NCI-H2171 treated with DMSO at 0.1 percent for 48 hours (cell line): ENCODE results near the gene TCEAL4.

ENCODE experiments used
- DNase-seq: peaks from one replicate; lab custom pipeline; 2025; lab: John Stamatoyannopoulos, UW

Gene TCEAL4

DNA sequence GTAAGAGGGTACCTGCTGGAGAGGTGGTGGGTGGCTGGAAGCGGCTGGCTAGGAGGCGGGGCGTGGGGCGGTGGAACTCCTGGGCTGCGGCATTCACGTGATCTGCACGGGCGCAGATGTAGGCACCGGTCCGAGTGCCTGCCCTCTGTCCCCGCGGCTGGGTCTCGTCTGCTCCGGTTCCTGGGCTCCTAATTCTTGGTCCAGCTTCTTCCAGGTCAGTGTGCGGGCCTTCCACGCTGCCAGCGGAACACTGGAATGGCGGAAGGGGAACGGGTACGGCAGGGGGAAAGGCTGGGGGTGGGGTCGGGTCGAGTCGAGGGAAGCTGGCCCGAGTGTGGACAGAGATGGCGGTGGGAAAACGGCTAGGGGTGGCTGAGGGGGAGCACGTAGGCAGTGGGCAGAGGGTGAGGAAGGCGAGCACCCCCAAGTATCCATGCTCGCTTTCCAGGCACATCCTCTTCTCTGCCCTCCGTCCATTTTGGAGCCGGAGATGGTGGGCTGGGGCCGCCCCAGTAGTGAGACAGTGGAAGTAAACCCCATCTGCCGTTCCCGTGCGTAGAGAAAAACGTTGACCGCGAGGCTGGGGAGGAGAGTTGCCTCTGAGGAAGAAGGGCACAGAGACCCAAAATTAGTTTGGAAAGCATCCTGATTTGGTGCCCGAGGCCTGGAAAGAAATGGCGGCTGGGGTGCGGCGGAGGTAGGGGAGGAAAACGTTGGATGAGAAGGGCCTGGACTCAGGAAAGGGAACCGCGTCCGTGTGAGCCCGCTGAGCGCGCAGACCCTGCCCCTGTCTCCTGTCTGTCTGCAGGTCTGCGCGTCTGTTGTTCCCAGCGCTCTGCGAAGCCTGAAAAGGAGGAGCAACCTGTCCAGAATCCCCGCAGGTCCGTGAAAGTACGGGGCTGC is at the start of gene TCEAL4:
Gene TCEAL4 (plus strand): TSS at position 105 of the 903 bp plus-strand sequence. CDS start 1,161 bp downstream, outside the sequence.
- DNase-seq, result peak; percentile 56

GRCh38 chrX:103536071-103536470 is 49.2 kb upstream of the TCEAL4 start:
- DNase-seq, result no peak

DNA sequence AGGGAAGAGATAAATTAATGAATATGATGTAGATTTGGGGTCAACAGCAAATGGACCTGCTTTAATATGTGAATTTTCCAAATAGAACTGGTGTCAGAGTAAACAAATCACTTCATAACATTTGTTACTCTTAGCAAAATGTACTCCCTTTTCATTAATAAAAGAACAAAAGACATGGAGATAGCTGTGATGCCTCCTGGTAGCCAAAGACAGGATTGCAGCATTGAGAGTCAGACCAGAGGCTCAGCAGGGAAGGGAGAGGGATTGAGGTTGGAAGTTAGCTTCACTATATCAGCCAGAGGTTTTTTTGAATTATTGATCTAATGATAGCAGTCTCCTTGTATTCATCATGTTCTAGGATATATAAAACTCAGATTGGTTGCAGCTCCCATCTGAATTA is 48.6 kb upstream of the TCEAL4 start:
- no peak for DNase-seq

DNA sequence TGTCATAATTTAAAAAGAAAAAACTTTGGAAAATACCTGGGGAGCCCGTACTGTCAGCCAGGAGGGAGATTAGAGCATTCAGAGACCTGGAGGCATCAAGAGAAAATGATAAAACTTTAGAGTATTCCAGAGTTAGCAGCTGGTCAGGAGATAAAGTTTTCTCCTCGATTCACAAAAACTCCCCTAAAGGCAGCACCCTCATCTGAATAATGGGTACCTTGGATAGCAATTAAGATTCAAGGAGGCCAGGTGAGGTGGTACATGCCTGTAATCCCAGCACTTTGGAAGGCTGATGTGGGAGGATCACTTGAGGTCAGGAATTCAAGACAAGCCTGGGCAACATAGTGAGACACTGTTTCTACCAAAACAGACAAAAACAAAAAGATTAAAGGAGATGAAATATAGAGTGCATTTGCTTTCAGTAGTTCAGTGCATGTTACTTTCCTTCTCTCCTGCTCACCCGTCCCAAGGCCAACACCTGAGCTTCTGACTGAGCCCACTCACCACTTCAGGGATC is 47.4 kb upstream of the TCEAL4 start:
- no peak for DNase-seq

- DNase-seq, result no peak
These were observed 46.6 kb upstream of the TCEAL4 start for GRCh38 chrX:103538728-103539127.

DNA sequence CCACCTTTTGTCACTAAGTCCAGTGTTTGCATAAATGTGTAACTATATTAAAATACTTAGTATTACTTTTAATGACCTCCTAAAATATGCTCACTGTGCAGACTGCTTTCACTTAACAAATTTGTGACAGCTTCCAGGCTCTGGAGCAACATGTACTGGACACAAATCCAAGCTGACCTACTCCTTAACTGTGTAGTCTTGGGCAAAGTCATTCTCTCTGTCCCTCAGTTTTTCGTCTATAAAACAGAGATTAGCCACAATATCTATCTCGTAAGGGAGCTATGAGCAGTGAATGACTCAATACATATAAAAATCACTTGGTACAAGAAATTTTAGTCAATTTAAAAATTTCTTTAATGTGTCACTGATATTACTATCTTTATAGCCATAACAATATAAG is 45.6 kb upstream of the TCEAL4 start:
- no peak for DNase-seq

DNA sequence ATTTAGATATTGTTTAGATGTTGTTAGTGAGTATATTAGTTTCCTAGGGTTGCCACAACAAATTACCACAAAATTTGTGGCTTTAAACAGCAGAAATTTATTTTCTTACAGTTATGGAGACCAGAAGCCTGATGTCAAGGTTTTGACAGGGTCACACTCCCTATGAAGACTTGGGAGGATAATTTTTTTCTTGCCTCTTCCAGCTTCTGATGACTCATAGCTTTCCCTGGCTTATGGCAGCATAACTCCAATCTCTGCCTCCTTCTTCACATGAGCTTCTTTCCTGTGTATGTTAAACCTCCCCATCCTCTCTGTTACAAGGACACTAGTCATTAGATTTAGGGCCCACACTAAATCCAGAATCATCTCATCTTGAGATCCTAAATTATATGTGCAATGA is 45.2 kb upstream of the TCEAL4 start:
- DNase-seq, result no peak

DNA sequence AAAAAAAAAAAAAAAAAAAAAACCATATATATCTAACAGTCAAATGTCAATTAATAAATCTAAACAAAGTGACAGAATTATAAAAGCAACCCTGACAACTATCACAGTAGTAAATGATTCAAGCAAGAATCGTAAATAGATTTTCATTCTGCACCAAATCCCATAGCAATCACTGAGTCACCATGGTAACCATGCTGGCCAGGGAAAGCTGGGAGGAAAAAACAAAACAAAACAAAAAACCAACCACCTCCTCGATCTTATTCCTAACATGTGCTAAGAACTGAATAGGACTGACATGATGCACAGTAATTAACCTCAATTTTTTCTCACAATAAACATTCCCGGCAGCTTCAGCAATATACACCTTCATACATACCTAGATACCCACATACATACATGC is 35.4 kb upstream of the TCEAL4 start:
- no peak for DNase-seq

GRCh38 chrX:103550415-103551051 is 34.8 kb upstream of the TCEAL4 start:
- no peak for DNase-seq

DNA sequence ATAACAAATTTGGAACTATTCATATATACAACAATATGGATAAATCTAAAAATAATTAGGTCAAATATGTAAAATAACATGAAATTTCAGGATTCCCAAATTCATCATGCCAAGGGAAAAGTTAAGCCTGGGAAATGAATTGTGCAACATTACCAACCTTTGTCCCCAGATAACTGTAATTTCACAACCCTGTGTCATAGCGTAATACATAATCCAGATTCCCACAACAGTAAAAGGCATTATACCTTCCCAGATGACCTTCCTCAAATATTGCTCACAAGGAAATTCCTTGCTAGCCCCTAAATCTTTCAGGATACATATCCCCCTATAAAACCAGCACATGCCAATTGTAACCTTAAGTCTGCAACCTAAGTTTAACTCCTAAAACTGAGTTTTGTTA is 33.1 kb upstream of the TCEAL4 start:
- no peak for DNase-seq

GRCh38 chrX:103554687-103555424 is 30.5 kb upstream of the TCEAL4 start:
- DNase-seq, result peak; percentile 64

DNA sequence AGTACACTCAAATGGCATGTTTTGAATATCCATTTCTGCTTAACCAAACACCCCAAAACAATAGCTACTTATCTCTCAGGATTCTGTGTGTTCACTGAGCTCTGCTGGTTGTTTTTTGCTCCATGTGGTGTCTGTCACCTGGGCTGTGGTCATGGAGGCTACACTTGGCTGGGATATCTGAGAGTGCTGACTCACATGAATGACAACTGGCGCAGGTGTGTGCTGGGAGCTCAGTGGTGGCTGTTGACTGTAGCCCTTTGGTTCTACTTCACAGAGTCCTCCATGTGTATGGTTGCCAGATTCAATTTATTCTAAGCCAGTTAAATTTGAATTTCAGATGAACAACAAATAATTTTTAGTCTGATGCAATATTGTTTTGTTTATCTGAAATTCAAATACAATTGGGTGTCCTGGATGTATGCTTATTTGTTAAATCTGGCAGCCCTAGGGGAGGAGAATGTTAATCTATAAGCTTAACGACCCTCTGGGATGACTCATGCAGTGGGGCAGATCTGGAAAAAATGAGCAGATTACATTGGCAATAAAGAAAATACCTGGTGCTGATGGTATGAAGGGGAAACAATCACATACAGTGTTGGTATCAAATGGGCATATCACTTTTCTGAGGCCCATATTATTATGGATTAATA is 28.2 kb upstream of the TCEAL4 start:
- DNase-seq, result no peak

DNA sequence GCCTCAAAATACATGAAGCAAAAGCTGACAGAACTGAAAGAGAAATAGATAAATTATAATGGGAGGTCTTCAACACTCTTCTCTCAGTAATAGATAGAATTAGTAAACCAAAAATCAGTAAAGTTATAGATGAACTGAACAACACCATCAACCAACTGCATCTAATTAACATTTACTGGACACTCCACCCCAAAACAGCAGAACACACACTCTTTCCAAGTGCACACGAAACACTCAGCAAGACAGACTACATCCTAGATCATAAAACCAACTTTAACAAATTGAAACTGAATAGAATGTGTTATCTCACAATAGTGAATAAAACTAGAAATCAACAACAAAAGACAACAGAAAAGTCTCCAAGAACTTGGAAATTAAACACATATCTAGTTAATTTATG is 25.1 kb upstream of the TCEAL4 start:
- DNase-seq, result no peak

DNA sequence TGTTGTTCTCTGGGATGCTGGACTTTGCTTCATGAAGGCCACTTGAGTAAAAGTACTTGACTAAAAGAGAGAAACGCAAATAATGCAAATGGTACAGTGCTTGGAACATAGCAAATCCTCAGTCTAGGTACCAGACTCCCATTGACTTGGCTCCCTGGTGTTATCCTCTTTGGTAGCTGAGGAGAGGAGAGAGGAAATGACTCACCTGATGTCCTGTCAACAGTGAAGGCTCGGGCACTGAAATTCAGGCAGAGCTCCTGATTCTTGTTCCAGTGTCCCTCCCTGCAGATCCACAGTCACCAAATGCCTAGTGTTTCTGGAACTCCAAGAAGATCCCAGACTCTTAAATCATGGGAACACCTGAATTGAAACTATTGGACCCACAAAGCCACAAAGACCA is 22.5 kb upstream of the TCEAL4 start:
- no peak for DNase-seq

DNA sequence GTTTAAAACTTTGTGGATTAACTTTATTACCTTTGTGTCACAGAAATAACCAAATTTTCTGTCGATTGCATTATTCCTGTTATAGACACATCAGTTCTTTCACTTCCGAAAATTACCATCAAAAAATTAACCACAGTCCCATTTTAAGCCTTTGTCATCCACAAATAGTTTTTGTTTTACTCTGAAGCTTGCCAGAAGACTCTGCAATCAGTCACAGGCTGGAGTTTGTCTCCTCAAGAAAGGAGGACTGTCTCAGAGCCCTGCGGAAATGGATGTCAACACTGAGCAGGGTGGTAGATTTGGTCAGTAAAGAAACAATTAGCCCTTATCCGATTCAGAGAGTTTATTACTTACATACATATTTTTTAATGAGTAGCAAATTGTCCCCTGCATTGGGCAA is 20.1 kb upstream of the TCEAL4 start:
- no peak for DNase-seq

DNA sequence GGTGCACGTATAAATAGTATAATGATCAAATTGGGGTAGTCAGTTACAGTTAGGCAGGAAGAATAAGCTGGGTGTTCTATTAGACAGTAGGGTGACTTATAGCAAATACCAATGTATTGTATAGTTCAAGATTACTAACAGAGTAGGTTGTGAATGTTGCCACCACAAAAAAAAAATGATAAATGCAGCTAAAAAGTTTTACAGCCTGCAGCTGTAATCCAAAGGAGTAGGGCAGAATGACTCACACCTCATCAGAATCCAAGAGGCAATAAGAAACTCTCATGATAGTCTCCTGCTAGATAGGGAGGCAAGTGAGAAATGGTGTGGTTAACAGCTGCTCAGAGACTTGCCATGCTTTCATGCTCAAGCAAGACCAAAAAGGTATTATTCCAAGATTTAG is 19.6 kb upstream of the TCEAL4 start:
- DNase-seq, result no peak

DNA sequence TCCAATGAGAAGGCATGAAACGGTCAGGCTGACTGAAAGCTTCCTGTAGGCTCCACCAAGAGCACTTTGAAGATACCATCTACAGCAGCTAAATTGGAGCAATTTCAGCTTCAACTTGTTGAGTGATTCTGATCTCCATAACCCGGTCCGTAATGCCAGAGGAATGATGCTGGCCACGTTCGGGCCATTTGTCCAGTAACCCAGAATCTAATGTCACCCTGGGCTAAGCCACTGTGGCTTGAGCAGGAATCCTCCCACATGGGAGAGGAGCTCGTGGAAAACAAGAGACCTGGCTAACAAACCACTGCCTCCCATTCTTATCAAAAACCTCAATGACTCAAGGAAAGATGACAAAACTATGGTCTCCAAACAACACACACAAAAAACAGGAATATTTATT is 14.2 kb upstream of the TCEAL4 start:
- no peak for DNase-seq

DNA sequence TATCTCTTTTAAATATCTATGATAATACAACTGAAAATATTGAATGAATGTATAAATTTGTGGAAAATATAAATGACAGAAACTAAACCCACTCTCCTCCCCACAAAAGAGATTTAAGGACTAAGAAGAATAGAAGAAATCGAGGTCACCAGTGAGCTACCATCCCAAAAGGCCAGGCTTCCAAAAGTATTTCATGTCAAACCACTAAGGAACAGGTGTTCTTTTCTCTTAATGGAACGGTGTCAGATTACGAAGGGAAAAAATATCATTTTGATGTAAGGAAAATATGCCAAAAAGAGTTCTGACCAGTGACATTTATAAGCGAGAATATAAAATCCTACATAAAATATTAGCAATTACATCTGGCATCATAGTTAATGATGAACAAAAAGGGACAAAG is 13.6 kb upstream of the TCEAL4 start:
- no peak for DNase-seq

GRCh38 chrX:103573202-103573601 is 12.1 kb upstream of the TCEAL4 start:
- DNase-seq, result no peak

DNA sequence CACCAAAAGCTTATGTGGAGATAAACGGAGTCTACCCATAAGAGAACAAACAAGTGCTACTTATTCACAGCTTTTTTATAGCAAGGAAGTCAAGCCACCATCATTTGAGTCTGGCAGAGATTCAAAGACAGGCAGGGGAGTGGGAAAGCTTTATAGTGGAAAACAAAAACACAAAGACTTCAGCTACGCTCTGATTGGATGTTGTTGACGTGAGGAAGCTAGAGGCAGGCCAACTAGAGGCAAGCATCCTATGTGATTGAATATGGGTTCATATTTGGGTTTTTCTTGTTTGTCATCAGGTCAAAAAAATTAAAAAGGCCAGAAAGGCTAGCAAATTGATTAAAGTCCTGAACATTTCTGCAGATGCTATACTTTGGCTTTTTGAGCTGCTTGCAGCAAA is 719 bp upstream of the TCEAL4 start:
- no peak for DNase-seq

- no peak for DNase-seq
These were observed 965 bp downstream of the TCEAL4 start for GRCh38 chrX:103586314-103586646.

DNA sequence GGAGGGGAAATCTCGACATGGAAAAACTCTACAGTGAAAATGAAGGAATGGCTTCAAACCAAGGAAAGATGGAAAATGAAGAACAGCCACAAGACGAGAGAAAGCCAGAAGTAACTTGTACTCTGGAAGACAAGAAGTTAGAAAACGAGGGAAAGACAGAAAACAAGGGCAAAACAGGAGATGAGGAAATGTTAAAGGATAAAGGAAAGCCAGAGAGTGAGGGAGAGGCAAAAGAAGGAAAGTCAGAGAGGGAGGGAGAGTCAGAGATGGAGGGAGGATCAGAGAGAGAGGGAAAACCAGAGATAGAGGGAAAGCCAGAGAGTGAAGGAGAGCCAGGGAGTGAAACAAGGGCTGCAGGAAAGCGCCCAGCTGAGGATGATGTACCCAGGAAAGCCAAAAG is 1.3 kb downstream of the TCEAL4 start:
- DNase-seq, result no peak
